H9 (cell line): ENCODE data around the gene DOC2B. TPM values are rescaled to one million over a fixed set of nuclear protein-coding genes. Genes with fewer than 3 reads are reported as not detected.

Experiments used
- DNase-seq: peaks from one replicate; pipeline ENCODE4 v3.0.0-alpha.2; 2017
- H2AFZ ChIP-seq: one replicate; pipeline ENCODE4 v1.6.1; 2013; ENCODE audit warnings: mild to moderate bottlenecking, low read length, control low read depth, moderate library complexity
- H2AK5ac ChIP-seq: 2 replicates; pipeline ENCODE4 v1.6.1; 2013; ENCODE audit warnings: low read length, control low read depth, mixed read lengths; ENCODE audit not compliant: insufficient read length
- H2BK120ac ChIP-seq: one replicate; pipeline ENCODE4 v1.6.1; 2013; ENCODE audit warnings: low read depth, mild to moderate bottlenecking, low read length, control low read depth, inconsistent platforms; ENCODE audit not compliant: poor library complexity, severe bottlenecking
- H2BK12ac ChIP-seq: 2 replicates; pipeline ENCODE4 v1.6.1; 2013; ENCODE audit warnings: low read length, control low read depth, mixed read lengths, low read depth; ENCODE audit not compliant: insufficient read length
- H2BK15ac ChIP-seq: 2 replicates; pipeline ENCODE4 v1.6.1; 2013; ENCODE audit warnings: low read depth, low read length, control low read depth
- H2BK20ac ChIP-seq: one replicate; pipeline ENCODE4 v1.6.1; 2013; ENCODE audit warnings: low read depth, mild to moderate bottlenecking, low read length, control low read depth, inconsistent platforms; ENCODE audit not compliant: poor library complexity, severe bottlenecking
- H2BK5ac ChIP-seq: 2 replicates; pipeline ENCODE4 v1.6.1; 2013; ENCODE audit warnings: low read length, control low read depth, mixed read lengths; ENCODE audit not compliant: insufficient read length
- H3K14ac ChIP-seq: 2 replicates; pipeline ENCODE4 v1.6.1; 2013; ENCODE audit warnings: low read length, control low read depth; ENCODE audit not compliant: insufficient read depth
- H3K18ac ChIP-seq: 2 replicates; pipeline ENCODE4 v1.6.1; 2013; ENCODE audit warnings: low read depth, mild to moderate bottlenecking, mixed read lengths, low read length, control low read depth; ENCODE audit not compliant: insufficient read length
- H3K23ac ChIP-seq: 2 replicates; pipeline ENCODE4 v1.6.1; 2013; ENCODE audit warnings: low read length, control low read depth, mixed read lengths, low read depth; ENCODE audit not compliant: insufficient read length
- H3K23me2 ChIP-seq: 2 replicates; pipeline ENCODE4 v1.6.1; 2013; ENCODE audit warnings: low read depth, mild to moderate bottlenecking, mixed read lengths, low read length, control low read depth; ENCODE audit not compliant: insufficient read length, poor library complexity, severe bottlenecking
- H3K27ac ChIP-seq: 2 replicates; pipeline ENCODE4 v1.5.1; 2013; ENCODE audit warnings: low read length, control low read depth, mixed read lengths, low read depth; ENCODE audit not compliant: insufficient read length
- H3K27me3 ChIP-seq: 2 replicates; pipeline ENCODE4 v1.6.1; 2013; ENCODE audit warnings: low read length, control low read depth, inconsistent platforms; ENCODE audit not compliant: insufficient read depth
- H3K4ac ChIP-seq: 2 replicates; pipeline ENCODE4 v1.6.1; 2013; ENCODE audit warnings: low read depth, mild to moderate bottlenecking, control low read depth, inconsistent platforms, low read length, moderate library complexity
- H3K4me1 ChIP-seq: 2 replicates; pipeline ENCODE4 v1.6.1; 2013; ENCODE audit warnings: low read length, control low read depth, inconsistent platforms; ENCODE audit not compliant: insufficient read depth
- H3K4me2 ChIP-seq: 2 replicates; pipeline ENCODE4 v1.6.1; 2013; ENCODE audit warnings: low read length, control low read depth, mixed read lengths; ENCODE audit not compliant: insufficient read length, insufficient read depth
- H3K56ac ChIP-seq: 2 replicates; pipeline ENCODE4 v1.6.1; 2013; ENCODE audit warnings: low read depth, mild to moderate bottlenecking, mixed read lengths, low read length, control low read depth; ENCODE audit not compliant: insufficient read length
- H3K79me1 ChIP-seq: 2 replicates; pipeline ENCODE4 v1.6.1; 2013; ENCODE audit warnings: low read depth, mild to moderate bottlenecking, moderate library complexity, low read length, control low read depth, inconsistent platforms; ENCODE audit not compliant: insufficient read depth, poor library complexity, severe bottlenecking
- H3K79me2 ChIP-seq: 2 replicates; pipeline ENCODE4 v1.6.1; 2013; ENCODE audit warnings: low read length, control low read depth, inconsistent platforms; ENCODE audit not compliant: insufficient read depth
- H3K9ac ChIP-seq: 2 replicates; pipeline ENCODE4 v1.6.1; 2013; ENCODE audit warnings: low read length, control low read depth, mixed read lengths; ENCODE audit not compliant: insufficient read length; ENCODE audit errors: extremely low read depth
- H3K9me3 ChIP-seq: one replicate; pipeline ENCODE4 v1.6.1; 2013; ENCODE audit warnings: low read depth, low read length, inconsistent platforms; ENCODE audit not compliant: control insufficient read depth
- H3T11ph ChIP-seq: one replicate; pipeline ENCODE4 v1.6.1; 2013; ENCODE audit warnings: mild to moderate bottlenecking, low read length, control low read depth, inconsistent platforms
- H4K20me1 ChIP-seq: one replicate; pipeline ENCODE4 v1.6.1; 2013; ENCODE audit not compliant: control insufficient read depth, insufficient read length, insufficient read depth
- H4K5ac ChIP-seq: 2 replicates; pipeline ENCODE4 v1.6.1; 2013; ENCODE audit warnings: low read depth, mild to moderate bottlenecking, mixed read lengths, low read length, control low read depth; ENCODE audit not compliant: insufficient read length
- H4K8ac ChIP-seq: replicated peaks from 2 replicates; pipeline ENCODE4 v1.6.1; 2013; ENCODE audit warnings: low read length, control low read depth, mixed read lengths, low read depth; ENCODE audit not compliant: insufficient read length
- H4K91ac ChIP-seq: 2 replicates; pipeline ENCODE4 v1.6.1; 2013; ENCODE audit warnings: low read depth, mild to moderate bottlenecking, moderate library complexity, mixed read lengths, low read length, control low read depth; ENCODE audit not compliant: insufficient read length
- H3K27ac Mint-ChIP-seq, 3 experiments: 2 replicates in 2 of 3; 3 replicates in 1 of 3; pipeline ENCODE4 v1.8.0; 2020 to 2021; ENCODE audit warnings: mixed read lengths in 3 of 3, mild to moderate bottlenecking in 1 of 3, moderate library complexity in 1 of 3
- H3K27me3 Mint-ChIP-seq: 2 replicates; pipeline ENCODE4 v1.8.0; 2021; ENCODE audit warnings: low read depth, mild to moderate bottlenecking, moderate library complexity, mixed read lengths
- H3K36me3 Mint-ChIP-seq, 3 experiments: 2 replicates in 2 of 3; 3 replicates in 1 of 3; pipeline ENCODE4 v1.8.0; 2020 to 2021; ENCODE audit warnings: low read depth in 3 of 3, mixed read lengths in 3 of 3; ENCODE audit not compliant: insufficient read depth in 1 of 3
- H3K4me1 Mint-ChIP-seq, 2 experiments: 2 replicates each; pipeline ENCODE4 v1.8.0; 2020; ENCODE audit warnings: mixed read lengths in 2 of 2
- H3K4me3 Mint-ChIP-seq, 2 experiments: 2 replicates in 1 of 2; 3 replicates in 1 of 2; pipeline ENCODE4 v1.8.0; 2020 to 2021; ENCODE audit warnings: mild to moderate bottlenecking in 2 of 2, mixed read lengths in 2 of 2, moderate library complexity in 1 of 2
- H3K9me3 Mint-ChIP-seq, 2 experiments: 2 replicates in 1 of 2; 3 replicates in 1 of 2; pipeline ENCODE4 v1.8.0; 2020; ENCODE audit warnings: mild to moderate bottlenecking in 2 of 2, mixed read lengths in 2 of 2, moderate library complexity in 1 of 2
- CTCF ChIP-seq: fragments of 200-600 bp; sonication (generic); conservative IDR thresholded peaks from 3 replicates; pipeline ENCODE4 v1.8.0; 2021; ENCODE audit warnings: antibody characterized with exemption, mild to moderate bottlenecking
- WGBS: extraction: QIAGEN DNeasy Blood & Tissue Kit; methylation state at CpG from one replicate; pipeline ENCODE4 v1.1.7; 2013; ENCODE audit warnings: missing lambda C conversion rate, low lambda C conversion rate, mixed read lengths; ENCODE audit not compliant: insufficient read length; ENCODE audit errors: extremely low coverage; 5-methylcytosine and 5-hydroxymethylcytosine counted together
- total RNA-seq: library from RNA; stranded (reverse); gene quantifications from 2 replicates; pipeline ENCODE4 v1.2.1, GENCODE V29; 2021

Gene DOC2B
- total RNA-seq, 1 experiment from 2014 or later, result 2.1 TPM

DNA sequence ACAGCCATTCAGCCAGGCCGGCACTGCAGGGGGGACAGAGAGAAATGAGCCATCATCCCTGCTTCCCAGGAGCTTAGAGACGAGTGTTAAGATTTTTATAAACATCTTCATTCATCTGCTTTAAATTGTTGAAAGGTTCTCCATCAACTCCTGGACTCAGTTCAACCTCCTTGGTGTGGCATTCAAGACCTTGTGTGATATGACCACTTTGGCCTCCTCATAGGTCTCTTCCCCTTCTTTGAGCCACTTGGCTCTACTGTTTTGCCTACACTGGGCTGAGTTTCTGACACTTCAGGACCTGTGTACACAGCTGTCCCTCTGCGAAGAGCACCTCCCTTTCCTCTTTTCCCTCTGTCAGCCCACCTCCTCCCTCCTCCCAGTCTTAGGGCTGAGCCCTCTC is 4.3 kb downstream of the DOC2B start:
- Histone ChIP-seq H2AK5ac (no peak overlapping the region), H3K14ac (no peak overlapping the region; the same call in 1 of the 2 replicates), H3K23me2 (peaks cover 4% of the 10 kb centered on the region), H3K79me1 (no peaks in the 10 kb centered on the region), H4K20me1 (no peaks in the 10 kb centered on the region), H2BK20ac (no peak overlapping the region), H2BK12ac (no peak overlapping the region), H3K18ac (no peak overlapping the region), H3K4me1 (no peaks in the 10 kb centered on the region), H3K4ac (no peak overlapping the region), H3K4me2 (no peak overlapping the region), H2AFZ (no peak overlapping the region), H3K9ac (no peak overlapping the region), H3K9me3 (no peaks in the 10 kb centered on the region), H3K27ac (no peak overlapping the region), H3K79me2 (no peaks in the 10 kb centered on the region), H3K23ac (no peak overlapping the region), H3T11ph (no peak overlapping the region), H4K8ac (no peak overlapping the region), H2BK15ac (no peak overlapping the region), H3K56ac (no peak overlapping the region), H3K27me3 (peaks cover 11% of the 10 kb centered on the region; the same call in 1 of the 2 replicates), H2BK5ac (no peak overlapping the region), H4K91ac (no peak overlapping the region), H4K5ac (no peak overlapping the region), H2BK120ac (no peak overlapping the region)
- no CpG with 5 or more reads among the region's 3 CpGs for WGBS
- no peaks in the 10 kb centered on the region; a peak in 1 of 7 replicates for H3K36me3 Mint-ChIP-seq
- H3K4me3 Mint-ChIP-seq, result no peak overlapping the region
- H3K9me3 Mint-ChIP-seq, result no peaks in the 10 kb centered on the region; a peak in 1 of 5 replicates
- TF ChIP-seq CTCF, result no peak
- H3K4me1 Mint-ChIP-seq, result peaks cover 3 to 4% of the 10 kb centered on the region in 2 experiments
- no peak overlapping the region for H3K27ac Mint-ChIP-seq
- DNase-seq, result no peak
- H3K27me3 Mint-ChIP-seq, result peaks cover 42% of the 10 kb centered on the region
